ENCODE results near the gene HPD.
A peak's percentile ranks its signal among the peaks of the same experiment; 100 is the strongest.
"Not testable (repeated sequence)": the region's sequence is repeated elsewhere in the genome, so short reads cannot be mapped to it uniquely, and the experiment has no call there.

Gene HPD

DNA sequence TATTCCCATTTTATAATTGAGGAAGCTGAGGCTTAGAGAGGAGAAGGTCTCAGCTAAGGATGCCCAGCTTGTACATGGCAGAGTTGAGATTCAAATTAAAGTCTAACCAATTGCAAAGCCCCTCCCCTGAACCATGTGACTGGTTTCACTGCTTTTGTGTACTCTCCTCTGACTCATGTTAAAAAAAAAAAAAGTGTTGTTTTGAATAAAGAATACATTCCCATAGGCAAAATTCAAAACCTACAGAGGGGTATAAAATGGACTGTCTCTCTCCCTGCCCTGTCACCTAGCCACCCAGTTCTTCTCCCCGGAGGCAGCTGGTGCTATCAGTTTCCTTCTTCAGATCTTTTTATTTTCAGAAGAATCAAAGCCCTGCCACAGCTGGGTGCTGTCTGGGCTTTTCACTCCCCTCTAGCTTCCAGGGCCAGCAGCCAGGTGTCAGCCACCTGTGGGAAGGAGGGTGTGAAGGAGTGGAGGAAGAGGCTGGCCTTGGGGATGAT is 35.4 kb upstream of the HPD start:
- H3K4me3 ChIP-seq (ENCODE audit: low read length), result no peak overlapping the region
- peak; percentile 85 for DNase-seq (ENCODE audit: low read depth)
- TF ChIP-seq, protein P1, sequence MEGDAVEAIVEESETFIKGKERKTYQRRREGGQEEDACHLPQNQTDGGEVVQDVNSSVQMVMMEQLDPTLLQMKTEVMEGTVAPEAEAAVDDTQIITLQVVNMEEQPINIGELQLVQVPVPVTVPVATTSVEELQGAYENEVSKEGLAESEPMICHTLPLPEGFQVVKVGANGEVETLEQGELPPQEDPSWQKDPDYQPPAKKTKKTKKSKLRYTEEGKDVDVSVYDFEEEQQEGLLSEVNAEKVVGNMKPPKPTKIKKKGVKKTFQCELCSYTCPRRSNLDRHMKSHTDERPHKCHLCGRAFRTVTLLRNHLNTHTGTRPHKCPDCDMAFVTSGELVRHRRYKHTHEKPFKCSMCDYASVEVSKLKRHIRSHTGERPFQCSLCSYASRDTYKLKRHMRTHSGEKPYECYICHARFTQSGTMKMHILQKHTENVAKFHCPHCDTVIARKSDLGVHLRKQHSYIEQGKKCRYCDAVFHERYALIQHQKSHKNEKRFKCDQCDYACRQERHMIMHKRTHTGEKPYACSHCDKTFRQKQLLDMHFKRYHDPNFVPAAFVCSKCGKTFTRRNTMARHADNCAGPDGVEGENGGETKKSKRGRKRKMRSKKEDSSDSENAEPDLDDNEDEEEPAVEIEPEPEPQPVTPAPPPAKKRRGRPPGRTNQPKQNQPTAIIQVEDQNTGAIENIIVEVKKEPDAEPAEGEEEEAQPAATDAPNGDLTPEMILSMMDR (IDR thresholded peaks at IDR 0.05; ENCODE audit: insufficient read depth, low read depth, low read length, missing control alignments), result peak; percentile 17

DNA sequence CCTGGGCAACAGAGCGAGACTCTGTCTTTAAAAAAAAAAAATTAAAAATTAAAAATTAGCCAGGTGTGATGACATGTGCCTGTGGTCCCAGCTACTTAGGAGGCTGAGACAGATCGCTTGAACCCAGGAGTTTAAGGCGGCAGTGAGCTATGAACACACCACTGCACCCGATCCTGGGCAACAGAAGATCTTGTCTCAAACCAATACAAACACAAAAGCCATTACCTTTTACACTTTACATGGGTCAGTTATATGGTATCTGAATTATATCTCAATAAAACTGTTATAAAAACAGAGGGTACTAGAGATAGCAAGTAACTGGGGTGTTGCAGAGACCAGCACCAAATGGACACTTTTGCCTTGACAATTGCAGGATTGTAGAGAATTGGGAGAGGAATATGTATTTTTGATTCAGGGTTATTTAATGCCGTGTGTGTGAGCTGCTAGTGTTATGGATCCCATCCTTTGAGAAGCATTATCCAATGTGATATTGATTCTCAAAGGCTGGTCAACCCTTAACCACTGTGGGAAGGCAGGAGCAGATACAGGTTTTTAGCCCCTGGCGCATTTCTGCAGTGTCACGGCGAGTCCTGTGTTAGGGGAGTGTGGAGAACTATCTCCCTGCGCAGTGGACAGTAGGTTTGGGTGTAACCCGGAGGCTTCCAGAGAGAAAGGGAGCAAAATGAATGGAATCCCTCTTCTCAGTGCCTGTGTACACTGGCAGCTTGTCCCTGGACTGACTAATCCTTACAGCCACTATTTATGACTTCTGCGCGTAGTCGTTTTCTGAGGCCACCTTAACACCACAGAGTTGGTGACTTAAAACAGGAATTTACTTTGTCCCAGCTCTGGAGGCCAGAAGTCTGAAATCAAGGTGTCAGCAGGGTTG is 34.3 kb upstream of the HPD start:
- TF ChIP-seq, protein P1 (IDR thresholded peaks at IDR 0.05; ENCODE audit: insufficient read depth, low read depth, low read length, missing control alignments), result no peak

DNA sequence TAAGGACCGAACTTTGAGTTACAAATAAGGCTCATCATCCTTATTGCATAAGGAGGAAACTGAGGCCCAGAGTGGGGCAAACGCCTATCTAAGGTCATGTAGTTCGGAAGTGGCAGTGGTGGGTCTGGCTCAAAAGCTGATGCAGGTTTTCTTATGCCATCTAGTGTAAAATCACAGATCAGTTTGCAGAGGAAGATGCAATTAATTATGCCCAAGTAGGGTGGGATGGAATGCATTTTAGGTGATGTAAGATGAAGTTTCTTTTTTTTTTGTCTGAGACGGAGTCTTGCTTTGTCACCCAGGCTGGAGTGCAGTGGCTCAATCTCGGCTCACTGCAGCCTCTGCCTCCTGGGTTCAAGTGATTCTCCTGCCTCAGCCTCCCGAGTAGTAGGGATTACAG is 31.0 kb upstream of the HPD start:
- peak overlapping the region; percentile 63 for H3K4me3 ChIP-seq (ENCODE audit: low read length)
- DNase-seq (ENCODE audit: low read depth), result not testable (repeated sequence)

More for the DNA sequence above, 34.3 kb upstream of the HPD start:
- DNase-seq (ENCODE audit: low read depth), result no peak
- no peak overlapping the region for H3K4me3 ChIP-seq (ENCODE audit: low read length)

DNA sequence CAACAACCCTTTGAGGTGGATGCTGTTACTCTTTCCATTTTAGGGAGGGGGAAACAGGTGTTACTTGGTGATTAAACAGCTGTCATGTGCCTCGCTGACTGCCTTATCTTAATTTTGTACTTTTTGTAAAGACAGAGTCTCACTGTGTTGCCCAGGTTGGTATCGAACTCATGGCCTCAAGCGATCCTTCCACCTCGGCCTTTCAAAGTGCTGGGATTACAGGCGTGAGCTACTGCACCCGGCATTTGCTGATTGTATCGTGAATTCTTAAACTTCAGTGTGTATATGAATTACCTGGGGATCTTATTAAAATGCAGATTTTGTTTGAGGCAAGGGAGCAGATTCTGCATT is 30.6 kb upstream of the HPD start:
- TF ChIP-seq, protein P1 (IDR thresholded peaks at IDR 0.05; ENCODE audit: insufficient read depth, low read depth, low read length, missing control alignments), result no peak
- H3K4me3 ChIP-seq (ENCODE audit: low read length), result peak overlapping the region; percentile 63
- DNase-seq (ENCODE audit: low read depth), result no peak

DNA sequence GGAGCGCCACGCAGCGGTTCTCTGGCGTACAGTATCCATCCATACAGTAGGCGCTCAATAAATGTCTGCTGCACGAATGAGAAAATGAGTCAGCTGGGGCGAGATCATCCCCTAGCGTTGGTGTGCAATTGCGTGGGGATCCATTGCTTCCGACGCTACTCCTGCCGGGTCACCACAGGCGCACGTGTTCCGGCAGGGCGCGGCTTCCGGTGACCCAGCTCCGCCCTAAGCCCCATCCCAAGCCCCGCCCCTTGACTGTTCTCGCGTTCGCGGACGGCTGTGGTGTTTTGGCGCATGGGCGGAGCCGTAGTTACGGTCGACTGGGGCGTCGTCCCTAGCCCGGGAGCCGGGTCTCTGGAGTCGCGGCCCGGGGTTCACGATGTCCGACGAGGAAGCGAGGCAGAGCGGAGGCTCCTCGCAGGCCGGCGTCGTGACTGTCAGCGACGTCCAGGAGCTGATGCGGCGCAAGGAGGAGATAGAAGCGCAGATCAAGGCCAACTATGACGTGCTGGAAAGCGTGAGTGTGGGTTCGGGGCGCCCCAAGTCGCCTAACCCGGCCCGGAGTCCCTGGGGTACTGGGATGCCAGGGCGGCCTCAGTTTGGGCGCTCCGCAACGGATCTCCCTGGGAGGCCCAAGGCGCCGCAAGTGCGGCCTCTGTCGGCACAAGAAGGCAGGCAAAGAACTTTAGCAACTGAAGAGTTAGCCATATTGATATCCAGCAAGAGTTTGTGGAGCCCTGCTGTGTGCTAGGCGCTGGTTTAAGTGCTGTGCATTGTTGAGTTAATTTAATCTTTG is 30.0 kb upstream of the HPD start, which contains the start of gene PSMD9:
PSMD9 (plus strand) TSS at position 313 of the 796 bp plus-strand sequence; CDS start at position 380, 67 bp downstream.
- TF ChIP-seq, protein P1 (IDR thresholded peaks at IDR 0.05; ENCODE audit: insufficient read depth, low read depth, low read length, missing control alignments), result peak; percentile 76

DNA sequence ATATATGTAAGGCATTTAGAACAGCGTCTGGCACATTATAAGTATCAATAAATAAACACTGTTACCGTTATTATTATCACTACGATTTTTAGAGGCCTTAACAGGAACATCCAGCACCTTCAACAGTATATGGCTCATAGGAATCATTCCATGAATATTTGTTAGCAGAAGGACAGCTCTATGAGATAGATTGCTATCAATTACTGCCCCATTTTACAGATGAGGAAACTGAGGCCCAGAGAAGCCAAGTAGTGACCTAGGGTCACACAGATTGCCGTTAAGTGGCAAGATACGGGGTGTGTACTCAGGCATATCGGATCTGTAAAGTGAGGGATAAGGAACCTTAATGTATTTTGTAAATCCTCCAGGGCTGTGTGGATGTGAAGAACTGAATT is 29.4 kb upstream of the HPD start:
- no peak for DNase-seq (ENCODE audit: low read depth)
- H3K4me3 ChIP-seq (ENCODE audit: low read length), result peak overlapping the region; percentile 63
- TF ChIP-seq, protein P1 (IDR thresholded peaks at IDR 0.05; ENCODE audit: insufficient read depth, low read depth, low read length, missing control alignments), result no peak

More for the DNA sequence above, 30.0 kb upstream of the HPD start, which contains the start of gene PSMD9:
- H3K4me3 ChIP-seq (ENCODE audit: low read length), result peak within 1 kb of the TSS; percentile 63
- DNase-seq (ENCODE audit: low read depth), result peak; percentile 99

DNA sequence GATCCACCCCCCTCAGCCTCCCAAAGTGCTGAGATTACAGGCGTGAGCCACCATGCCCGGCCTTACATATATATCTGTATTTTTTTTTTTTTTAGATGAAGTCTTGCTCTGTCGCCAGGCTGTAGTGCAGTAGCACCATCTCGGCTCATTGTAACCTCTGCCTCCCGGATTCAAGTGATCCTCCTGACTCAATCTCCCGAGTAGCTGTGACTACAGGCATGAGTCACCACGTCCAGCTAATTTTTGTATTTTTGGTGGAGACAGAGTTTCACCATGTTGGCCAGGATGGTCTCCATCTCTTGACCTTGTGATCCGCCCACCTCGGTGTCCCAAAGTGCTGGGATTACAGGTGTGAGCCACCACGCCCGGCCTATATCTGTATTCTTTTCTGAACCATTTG is 26.5 kb upstream of the HPD start:
- DNase-seq (ENCODE audit: low read depth), result peak; percentile 56
- not testable (repeated sequence) for H3K4me3 ChIP-seq (ENCODE audit: low read length)
